HG03039 (cell line): ENCODE measurements around the gene PFKFB2.
"Not testable (repeated sequence)": the region's sequence is repeated elsewhere in the genome, so short reads cannot be mapped to it uniquely, and the experiment has no call there.

ENCODE experiments used
- ATAC-seq: cut with Tn5 transposase; IDR thresholded peaks from one replicate; pipeline ENCODE4 v1.9.1; 2021; ENCODE audit warnings: mild to moderate bottlenecking, moderate library complexity; ENCODE audit not compliant: unreplicated experiment

The PFKFB2 gene

GRCh38 chr1:207036865-207037264 lies 16.2 kb upstream of the PFKFB2 start:
- no peak for ATAC-seq

GRCh38 chr1:207039380-207040180 lies 13.5 kb upstream of the PFKFB2 start:
- no peak for ATAC-seq

GRCh38 chr1:207040181-207040533 lies 12.9 kb upstream of the PFKFB2 start:
- ATAC-seq: no peak

- not testable (repeated sequence) for ATAC-seq
Measured at GRCh38 chr1:207041397-207041796, 11.7 kb upstream of the PFKFB2 start.

- ATAC-seq: no peak
Measured at GRCh38 chr1:207045453-207045852, 7.6 kb upstream of the PFKFB2 start.

- ATAC-seq: no peak
Measured at GRCh38 chr1:207047505-207047904, 5.6 kb upstream of the PFKFB2 start.

- no peak for ATAC-seq
Measured at GRCh38 chr1:207048041-207048440, 5.0 kb upstream of the PFKFB2 start.

GRCh38 chr1:207049054-207049453 lies 4.0 kb upstream of the PFKFB2 start:
- ATAC-seq: no peak

- no peak for ATAC-seq
Measured at GRCh38 chr1:207049514-207049913, 3.6 kb upstream of the PFKFB2 start.

GRCh38 chr1:207049974-207050391 lies 3.1 kb upstream of the PFKFB2 start:
- peak; percentile 38 for ATAC-seq

GRCh38 chr1:207050480-207051190 lies 2.4 kb upstream of the PFKFB2 start:
- peak; percentile 35 for ATAC-seq

- ATAC-seq: no peak
Measured at GRCh38 chr1:207051191-207051943, 1.7 kb upstream of the PFKFB2 start, which contains the start of gene YOD1. TSS of gene YOD1 (minus strand) at chr1:207051208. CDS start at chr1:207051030, 178 bp downstream.

- ATAC-seq: no peak
Measured at GRCh38 chr1:207054491-207054890, 1.4 kb downstream of the PFKFB2 start.

GRCh38 chr1:207055386-207056001 lies 2.4 kb downstream of the PFKFB2 start:
- no peak for ATAC-seq

- no peak for ATAC-seq
Measured at GRCh38 chr1:207056673-207057072, 3.6 kb downstream of the PFKFB2 start.

GRCh38 chr1:207058252-207058651 lies 5.2 kb downstream of the PFKFB2 start:
- ATAC-seq: no peak

GRCh38 chr1:207058878-207059867 lies 6.1 kb downstream of the PFKFB2 start:
- ATAC-seq: no peak

- no peak for ATAC-seq
Measured at GRCh38 chr1:207059881-207060280, 6.8 kb downstream of the PFKFB2 start.

GRCh38 chr1:207060596-207060995 lies 7.5 kb downstream of the PFKFB2 start:
- no peak for ATAC-seq

- no peak for ATAC-seq
Measured at GRCh38 chr1:207062058-207062457, 9.0 kb downstream of the PFKFB2 start.
